Stomach (tissue), 4 donors: ENCODE data around the gene TMCC1.

Experiments used
- CTCF ChIP-seq, 7 experiments: fragments of 450-650 bp in 4 of 7; fragments of 200-600 bp in 3 of 7; sonication (generic) in 3 of 7; IDR thresholded peaks; one replicate each; pipeline ENCODE4 v1.5.1; 2016 to 2019; ENCODE audit warnings: antibody characterized with exemption in 7 of 7, control low read depth in 2 of 7, mild to moderate bottlenecking in 1 of 7
- EP300 ChIP-seq: sonication (generic); formaldehyde crosslinking; IDR thresholded peaks from one replicate; pipeline ENCODE4 v1.6.1; 2017; ENCODE audit warnings: antibody characterized with exemption
- POLR2A ChIP-seq, 4 donors: fragments of 450-650 bp; IDR thresholded peaks; one replicate each; pipeline ENCODE4 v1.6.1; 2016; ENCODE audit warnings: antibody characterized with exemption in 4 of 4, control low read depth in 2 of 4, mild to moderate bottlenecking in 1 of 4, moderate library complexity in 1 of 4

GRCh38 chr3:129610276-129610675, 283.2 kb downstream of the TMCC1 start:
- TF ChIP-seq POLR2A (IDR thresholded peaks at IDR 0.05) (no peak), CTCF (IDR thresholded peaks at IDR 0.05) (no peak), EP300 (no peak)
